IMR-90 (cell line): Measurements from ENCODE around the gene HMGXB3. TPM values are rescaled to one million over a fixed set of nuclear protein-coding genes. Genes with fewer than 3 reads are reported as not detected.
"Not testable (repeated sequence)": the region's sequence is repeated elsewhere in the genome, so short reads cannot be mapped to it uniquely, and the experiment has no call there.

ENCODE experiments used
- ATAC-seq: fragments of 200-7000 bp; cut with Tn5 transposase; 2 replicates; pipeline ENCODE4 v1.9.1; 2020; ENCODE audit warnings: low read depth, mild to moderate bottlenecking, moderate library complexity
- BruUV-seq: library from RNA; stranded (reverse); fragments of 400-500 nt; replicated peaks from 2 replicates; lab custom pipeline; 2021; lab: Mats Ljungman, UMichigan
- CTCF ChIA-PET: fragments of 300-600 bp; formaldehyde crosslinking; extraction: SDS; loops from one replicate; lab custom pipeline; 2021; ENCODE audit warnings: antibody characterized with exemption; lab: Yijun Ruan, JAX
- POLR2A ChIA-PET: fragments of 300-600 bp; sonication (Branson Sonifier 250); formaldehyde crosslinking; loops from one replicate; lab custom pipeline; 2022; ENCODE audit warnings: antibody characterized with exemption; ENCODE audit not compliant: unreplicated experiment; lab: Charles Lee
- DNase-seq: peaks from one replicate; pipeline ENCODE4 v3.0.0; 2013
- H2AFZ ChIP-seq: replicated peaks from 2 replicates; pipeline ENCODE3; 2013; ENCODE audit warnings: low read length, mild to moderate bottlenecking; ENCODE audit not compliant: poor library complexity
- H2AK5ac ChIP-seq: 2 replicates; pipeline ENCODE4 v1.6.1; 2013; ENCODE audit warnings: low read depth, low read length, inconsistent platforms
- H2AK9ac ChIP-seq: replicated peaks from 2 replicates; pipeline ENCODE3; 2013; ENCODE audit warnings: mild to moderate bottlenecking, low read depth, low read length, moderate library complexity; ENCODE audit not compliant: poor library complexity
- H2BK120ac ChIP-seq: 2 replicates; pipeline ENCODE4 v1.6.1; 2013; ENCODE audit warnings: low read depth, low read length, inconsistent platforms
- H2BK15ac ChIP-seq: 3 replicates; pipeline ENCODE4 v1.6.1; 2013; ENCODE audit warnings: low read depth, low read length, inconsistent platforms
- H2BK20ac ChIP-seq: 2 replicates; pipeline ENCODE4 v1.6.1; 2013; ENCODE audit warnings: low read depth, mild to moderate bottlenecking, inconsistent platforms, low read length, moderate library complexity
- H2BK5ac ChIP-seq: 2 replicates; pipeline ENCODE4 v1.6.1; 2013; ENCODE audit warnings: mild to moderate bottlenecking, low read depth, low read length, inconsistent platforms; ENCODE audit not compliant: poor library complexity, severe bottlenecking
- H3K14ac ChIP-seq: replicated peaks from 2 replicates; pipeline ENCODE4 v1.6.1; 2013; ENCODE audit warnings: low read depth, low read length, inconsistent platforms
- H3K18ac ChIP-seq: 2 replicates; pipeline ENCODE4 v1.6.1; 2013; ENCODE audit warnings: low read depth, low read length, control low read depth
- H3K23ac ChIP-seq: 2 replicates; pipeline ENCODE4 v1.6.1; 2013; ENCODE audit warnings: low read depth, low read length, inconsistent platforms
- H3K27ac ChIP-seq: 2 replicates; pipeline ENCODE4 v1.5.1; 2013; ENCODE audit warnings: mild to moderate bottlenecking, control low read depth, low read length; ENCODE audit not compliant: insufficient read depth
- H3K27me3 ChIP-seq: 2 replicates; pipeline ENCODE4 v1.6.1; 2013; ENCODE audit warnings: low read length; ENCODE audit not compliant: control insufficient read depth, insufficient read depth
- H3K36me3 ChIP-seq: 2 replicates; pipeline ENCODE4 v1.6.1; 2013; ENCODE audit warnings: low read length, mixed read lengths; ENCODE audit not compliant: control insufficient read depth, insufficient read depth
- H3K4ac ChIP-seq: 2 replicates; pipeline ENCODE4 v1.6.1; 2013; ENCODE audit warnings: low read depth, low read length, inconsistent platforms
- H3K4me1 ChIP-seq: 2 replicates; pipeline ENCODE4 v1.6.1; 2013; ENCODE audit warnings: low read length, mixed read lengths; ENCODE audit not compliant: control insufficient read depth, insufficient read depth
- H3K4me2 ChIP-seq: 2 replicates; pipeline ENCODE4 v1.6.1; 2013; ENCODE audit warnings: low read depth, mild to moderate bottlenecking, control low read depth, low read length, moderate library complexity
- H3K4me3 ChIP-seq: 2 replicates; pipeline ENCODE4 v1.5.1; 2013; ENCODE audit warnings: low read depth, mild to moderate bottlenecking, control low read depth, low read length, moderate library complexity; ENCODE audit not compliant: insufficient read depth
- H3K56ac ChIP-seq: 2 replicates; pipeline ENCODE4 v1.6.1; 2013; ENCODE audit warnings: low read length, inconsistent platforms; ENCODE audit not compliant: insufficient read depth; ENCODE audit errors: extremely low read depth
- H3K79me1 ChIP-seq, 2 experiments: 2 replicates each; pipeline ENCODE4 v1.6.1; 2013; ENCODE audit warnings: low read length in 2 of 2, inconsistent platforms in 1 of 2, low read depth in 1 of 2
- H3K9ac ChIP-seq: 2 replicates; pipeline ENCODE4 v1.6.1; 2013; ENCODE audit warnings: low read depth, low read length, control low read depth
- H3K9me1 ChIP-seq: 2 replicates; pipeline ENCODE4 v1.6.1; 2013; ENCODE audit warnings: low read length, inconsistent platforms; ENCODE audit not compliant: insufficient read depth
- H3K9me3 ChIP-seq: 2 replicates; pipeline ENCODE4 v1.6.1; 2013; ENCODE audit warnings: low read length; ENCODE audit not compliant: control insufficient read depth, insufficient read depth
- H4K20me1 ChIP-seq: 2 replicates; pipeline ENCODE4 v1.6.1; 2013; ENCODE audit warnings: low read length, inconsistent platforms; ENCODE audit not compliant: insufficient read depth
- H4K5ac ChIP-seq: 2 replicates; pipeline ENCODE4 v1.6.1; 2013; ENCODE audit warnings: mild to moderate bottlenecking, low read depth, low read length, control low read depth
- H4K8ac ChIP-seq, 2 experiments: 2 replicates each; pipeline ENCODE4 v1.6.1; 2013; ENCODE audit warnings: low read depth in 2 of 2, low read length in 2 of 2, control low read depth in 1 of 2, inconsistent platforms in 1 of 2
- H4K91ac ChIP-seq: 2 replicates; pipeline ENCODE4 v1.6.1; 2013; ENCODE audit warnings: low read depth, low read length, inconsistent platforms; ENCODE audit not compliant: insufficient read depth
- BHLHE40 ChIP-seq: fragments of 150-350 bp; IDR thresholded peaks from 2 replicates; pipeline ENCODE4 v1.6.1; 2016; ENCODE audit warnings: mild to moderate bottlenecking, low read depth, low read length
- FOS ChIP-seq: fragments of 150-350 bp; IDR thresholded peaks from 2 replicates; pipeline ENCODE4 v1.6.1; 2016; ENCODE audit warnings: low read depth, low read length
- RCOR1 ChIP-seq: IDR thresholded peaks from 2 replicates; pipeline ENCODE4 v1.6.1; 2012; ENCODE audit warnings: mild to moderate bottlenecking, low read length, improper control_type of control experiment; ENCODE audit not compliant: insufficient replicate concordance
- WGBS, 2 experiments: methylation state at CpG; one replicate each; pipeline versions ENCODE4 v1.1.5 to v1.1.7; 2013; ENCODE audit warnings: missing lambda C conversion rate in 2 of 2; ENCODE audit not compliant: insufficient read length in 1 of 2; ENCODE audit errors: extremely low coverage in 2 of 2; 5-methylcytosine and 5-hydroxymethylcytosine counted together
- dilution Hi-C: fragments of 300-500 bp; cut with HindIII; formaldehyde crosslinking; loops from one replicate; pipeline ENCODE4 v1.14.3; 2018; ENCODE audit warnings: low sequenced_read_pairs; ENCODE audit not compliant: unreplicated experiment
- in situ Hi-C: fragments of 300-500 bp; cut with MboI; formaldehyde crosslinking; loops from 3 replicates; pipeline ENCODE4 v1.14.3; 2019; ENCODE audit warnings: low sequenced_read_pairs, inconsistent platforms, mixed read lengths
- intact Hi-C: fragments of 100-400 bp; cut with micrococcal nuclease; formaldehyde crosslinking; loops from 2 replicates; pipeline ENCODE4 v1.10.0; 2022
- polyA plus RNA-seq, 3 experiments: library from polyadenylated mRNA; depleted of rRNA; stranded (reverse); fragments of >200 nt; gene quantifications; 2 replicates each; pipeline ENCODE4 v1.2.3, GENCODE V29; 2012; ENCODE audit warnings: low replicate concordance in 1 of 3
- total RNA-seq: library from RNA; depleted of rRNA; stranded (reverse); fragments of >200 nt; gene quantifications from 2 replicates; pipeline ENCODE4 v1.2.3, GENCODE V29; 2012
- TF ChIP-seq, protein P1 (sequence below): fragments of 150-350 bp; IDR thresholded peaks from 2 replicates; pipeline ENCODE4 v1.6.1; 2017; ENCODE audit warnings: mild to moderate bottlenecking, antibody characterized with exemption, low read length, low read depth

HMGXB3 gene
- total and polyA plus RNA-seq, 2 of the 4 experiments (the other 2 are of a cell fraction), result 27.6 to 30.6 TPM

DNA sequence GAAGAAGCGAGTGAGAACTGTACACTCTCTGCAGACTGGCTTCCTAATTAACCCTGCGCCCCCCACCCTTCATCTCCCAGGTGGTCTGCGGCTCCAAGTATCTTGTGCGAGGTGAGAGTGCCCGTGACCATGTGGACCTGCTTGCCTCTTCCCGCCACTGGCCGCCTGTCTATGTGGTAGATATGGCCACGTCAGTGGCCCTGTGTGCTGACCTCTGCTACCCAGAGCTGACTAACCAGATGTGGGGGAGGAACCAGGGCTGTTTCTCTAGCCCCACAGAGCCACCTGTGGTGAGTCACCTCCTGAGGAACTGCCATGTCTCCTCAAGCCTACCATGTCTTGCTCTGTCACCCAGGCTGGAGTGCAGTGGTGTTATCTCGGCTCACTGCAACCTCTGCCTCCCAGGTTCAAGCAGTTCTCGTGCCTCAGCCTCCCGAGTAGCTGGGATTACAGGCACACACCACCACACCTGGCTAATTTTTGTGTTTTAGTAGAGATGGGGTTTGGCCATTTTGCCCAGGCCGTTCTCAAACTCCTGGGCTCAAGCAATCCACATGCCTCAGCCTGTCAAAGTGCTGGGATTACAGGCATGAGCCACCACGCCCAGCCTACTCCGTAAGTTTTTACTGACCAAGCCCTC lies 49.8 kb downstream of the HMGXB3 start:
- BruUV-seq, H3K4me2 ChIP-seq, H4K8ac ChIP-seq, H3K9ac ChIP-seq, H2BK15ac ChIP-seq, H3K27ac ChIP-seq, dilution Hi-C loops, H3K4me3 ChIP-seq, POLR2A ChIA-PET, H3K14ac ChIP-seq, H3K56ac ChIP-seq, in situ Hi-C loops, H2BK5ac ChIP-seq, H3K27me3 ChIP-seq, H2BK20ac ChIP-seq, H3K23ac ChIP-seq, H4K20me1 ChIP-seq, H2AFZ ChIP-seq, H2AK9ac ChIP-seq, H4K5ac ChIP-seq, CTCF ChIA-PET, intact Hi-C loops, H3K9me3 ChIP-seq, H3K18ac ChIP-seq: not testable (repeated sequence)
- peak overlapping the region; percentile 42; the same call in 1 of the 2 replicates for H3K4ac ChIP-seq
- peak; percentile 15; the same call in 1 of the 2 replicates for TF ChIP-seq BHLHE40
- peak; percentile 58; the same call in 1 of the 2 replicates for TF ChIP-seq FOS
- peak; percentile 19 for TF ChIP-seq RCOR1
- TF ChIP-seq, protein P1, sequence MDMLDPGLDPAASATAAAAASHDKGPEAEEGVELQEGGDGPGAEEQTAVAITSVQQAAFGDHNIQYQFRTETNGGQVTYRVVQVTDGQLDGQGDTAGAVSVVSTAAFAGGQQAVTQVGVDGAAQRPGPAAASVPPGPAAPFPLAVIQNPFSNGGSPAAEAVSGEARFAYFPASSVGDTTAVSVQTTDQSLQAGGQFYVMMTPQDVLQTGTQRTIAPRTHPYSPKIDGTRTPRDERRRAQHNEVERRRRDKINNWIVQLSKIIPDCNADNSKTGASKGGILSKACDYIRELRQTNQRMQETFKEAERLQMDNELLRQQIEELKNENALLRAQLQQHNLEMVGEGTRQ, result 0 out of 2 replicates have a peak, but pooled peaks have one; percentile 6
- peaks cover 32% of the 10 kb centered on the region for H3K9me1 ChIP-seq
- H3K79me1 ChIP-seq, result peaks cover 9 to 59% of the 10 kb centered on the region in 2 experiments
- ATAC-seq, result peak; percentile 22; the same call in 1 of the 2 replicates
- peak overlapping the region; percentile 66 for H2AK5ac ChIP-seq
- peak overlapping the region; percentile 22; the same call in 1 of the 2 replicates for H4K91ac ChIP-seq
- H3K36me3 ChIP-seq, result peaks cover 72% of the 10 kb centered on the region
- WGBS, 2 experiments, result no CpG with 5 or more reads among the region's 14 CpGs
- H3K4me1 ChIP-seq, result peaks cover 19% of the 10 kb centered on the region
- H2BK120ac ChIP-seq, result peak overlapping the region; percentile 52
- peak; percentile 87 for DNase-seq
